ENCODE results near the gene MYADML2. TPM values are rescaled to one million over a fixed set of nuclear protein-coding genes. Genes with fewer than 3 reads are reported as not detected.

The MYADML2 gene
- total RNA-seq, 1 experiment from 2014 or later, result not detected

DNA sequence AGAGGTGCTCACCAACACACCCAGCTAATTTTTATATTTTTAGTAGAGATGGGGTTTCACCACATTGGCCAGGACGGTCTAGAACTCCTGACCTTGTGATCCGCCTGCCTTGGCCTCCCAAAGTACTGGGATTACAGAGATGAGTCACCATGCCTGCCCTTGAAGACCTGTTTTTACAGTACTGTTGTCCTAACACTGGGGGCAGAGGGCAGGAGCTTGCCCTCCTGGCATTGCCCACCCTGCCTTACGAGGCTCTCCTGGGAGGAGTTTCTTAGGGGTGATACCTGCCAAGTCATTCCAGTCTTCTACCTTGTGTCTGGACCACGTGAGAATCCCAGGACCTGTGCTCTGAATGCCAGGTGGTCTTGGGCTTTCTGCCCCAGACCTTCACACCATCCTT, 33.1 kb upstream of the MYADML2 start:
- ChIA-PET CTCF (no interaction called here), POLR2A (ENCODE audit: unreplicated experiment) (interaction anchor here (0.7 kb wide), 1 partner anchor 9 kb away, joined by 4 read pairs; no protein-coding TSS in a partner anchor)
- intact Hi-C loops (cut with micrococcal nuclease; ENCODE audit: unreplicated experiment), result loop anchor here (1.0 to 2.0 kb wide), 4 partner anchors 23 to 67 kb away; partner anchors contain the start of genes LRRC45 and MAFG
- peaks cover 32% of the 10 kb centered on the region for H3F3A ChIP-seq (ENCODE audit: insufficient read depth, low read depth)
- no peaks in the 10 kb centered on the region for H3K9me2 ChIP-seq (ENCODE audit: insufficient read depth)
- H3K4me2 ChIP-seq, result peak overlapping the region; percentile 61
- DNase-seq, result no peak
- no peaks in the 10 kb centered on the region for H3K27me3 ChIP-seq (ENCODE audit: insufficient read depth, low read depth)
- H2AFZ ChIP-seq, result no peak overlapping the region
- H3K27ac ChIP-seq, result peak overlapping the region; percentile 86
- H3K9me3 ChIP-seq (ENCODE audit: insufficient read depth, low read depth), result no peaks in the 10 kb centered on the region
- BruUV-seq (replicated peaks), result no TSS peak
- H3K4me3 ChIP-seq, result no peak overlapping the region
- peaks cover 4% of the 10 kb centered on the region; the same call in 1 of the 2 replicates for H3K79me2 ChIP-seq (ENCODE audit: low read depth)
- 0 out of 2 replicates have a peak, but pooled peaks cover 5% of the 10 kb centered on the region for H4K20me1 ChIP-seq (ENCODE audit: insufficient read depth)
- H3K4me1 ChIP-seq (replicated peaks; ENCODE audit: insufficient read depth), result peaks cover 33% of the 10 kb centered on the region
- no peaks in the 10 kb centered on the region for H3K36me3 ChIP-seq (ENCODE audit: low read depth)
- TF ChIP-seq EZH2 (IDR thresholded peaks at IDR 0.05; ENCODE audit: low read depth), result no peak
- TF ChIP-seq, protein P1, sequence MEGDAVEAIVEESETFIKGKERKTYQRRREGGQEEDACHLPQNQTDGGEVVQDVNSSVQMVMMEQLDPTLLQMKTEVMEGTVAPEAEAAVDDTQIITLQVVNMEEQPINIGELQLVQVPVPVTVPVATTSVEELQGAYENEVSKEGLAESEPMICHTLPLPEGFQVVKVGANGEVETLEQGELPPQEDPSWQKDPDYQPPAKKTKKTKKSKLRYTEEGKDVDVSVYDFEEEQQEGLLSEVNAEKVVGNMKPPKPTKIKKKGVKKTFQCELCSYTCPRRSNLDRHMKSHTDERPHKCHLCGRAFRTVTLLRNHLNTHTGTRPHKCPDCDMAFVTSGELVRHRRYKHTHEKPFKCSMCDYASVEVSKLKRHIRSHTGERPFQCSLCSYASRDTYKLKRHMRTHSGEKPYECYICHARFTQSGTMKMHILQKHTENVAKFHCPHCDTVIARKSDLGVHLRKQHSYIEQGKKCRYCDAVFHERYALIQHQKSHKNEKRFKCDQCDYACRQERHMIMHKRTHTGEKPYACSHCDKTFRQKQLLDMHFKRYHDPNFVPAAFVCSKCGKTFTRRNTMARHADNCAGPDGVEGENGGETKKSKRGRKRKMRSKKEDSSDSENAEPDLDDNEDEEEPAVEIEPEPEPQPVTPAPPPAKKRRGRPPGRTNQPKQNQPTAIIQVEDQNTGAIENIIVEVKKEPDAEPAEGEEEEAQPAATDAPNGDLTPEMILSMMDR (conservative IDR thresholded peaks at IDR 0.05), result no peak

DNA sequence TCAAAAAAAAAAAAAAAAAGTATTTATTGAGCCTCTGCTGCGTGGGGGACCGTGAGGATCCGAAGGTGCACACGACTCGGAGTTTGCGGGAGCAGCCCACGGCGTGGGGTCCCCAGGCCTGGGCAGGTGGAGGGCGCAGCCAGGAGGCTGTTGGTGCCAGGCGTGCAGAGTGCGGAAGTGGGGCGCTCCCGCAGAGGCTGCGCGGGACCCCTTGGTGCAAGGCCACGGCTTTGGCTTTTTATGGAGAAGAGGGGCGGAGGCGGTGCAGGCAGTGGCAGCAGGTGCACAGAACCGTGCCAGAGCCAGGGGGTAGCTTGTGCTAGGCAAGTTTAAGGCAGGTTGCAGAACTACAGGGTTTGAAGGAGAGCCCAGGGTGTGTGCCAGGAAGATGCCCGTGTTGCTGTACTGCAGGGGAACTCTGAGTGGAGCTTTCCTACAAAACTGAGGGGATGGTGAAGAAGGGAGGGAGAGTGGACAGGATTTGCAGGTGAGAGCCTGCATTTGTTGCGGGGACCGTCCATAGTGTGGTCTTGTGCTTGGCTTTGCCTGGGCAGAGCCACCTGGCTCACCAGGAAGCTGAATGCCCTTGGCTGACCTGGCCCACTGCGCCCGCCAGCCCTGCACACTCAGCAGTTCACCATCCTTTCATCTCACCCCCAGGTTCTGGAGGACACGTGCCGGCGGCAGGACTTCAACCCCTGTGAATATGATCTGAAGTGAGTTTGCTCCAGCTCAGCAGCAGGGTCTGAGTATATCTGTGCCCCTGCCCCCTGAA, 31.7 kb upstream of the MYADML2 start:
- H3K27me3 ChIP-seq (ENCODE audit: insufficient read depth, low read depth), result no peaks in the 10 kb centered on the region
- H3F3A ChIP-seq (ENCODE audit: insufficient read depth, low read depth), result peaks cover 32% of the 10 kb centered on the region
- CTCF ChIA-PET, result interaction anchor here (0.7 to 0.8 kb wide), 2 partner anchors 10 to 53 kb away, joined by 3 to 5 read pairs; no protein-coding TSS in a partner anchor
- no peaks in the 10 kb centered on the region for H3K9me3 ChIP-seq (ENCODE audit: insufficient read depth, low read depth)
- H3K27ac ChIP-seq, result no peak overlapping the region
- H3K4me3 ChIP-seq, result peak overlapping the region; percentile 62; the same call in 1 of the 2 replicates
- H3K4me2 ChIP-seq, result peak overlapping the region; percentile 63
- peaks cover 33% of the 10 kb centered on the region for H3K4me1 ChIP-seq (replicated peaks; ENCODE audit: insufficient read depth)
- TF ChIP-seq, protein P1 (conservative IDR thresholded peaks at IDR 0.05), result no peak
- no peak for TF ChIP-seq EZH2 (IDR thresholded peaks at IDR 0.05; ENCODE audit: low read depth)
- POLR2A ChIA-PET (ENCODE audit: unreplicated experiment), result no interaction called here
- no peak for DNase-seq
- no TSS peak for BruUV-seq (replicated peaks)
- peaks cover 4% of the 10 kb centered on the region; the same call in 1 of the 2 replicates for H3K79me2 ChIP-seq (ENCODE audit: low read depth)
- 0 out of 2 replicates have a peak, but pooled peaks cover 5% of the 10 kb centered on the region for H4K20me1 ChIP-seq (ENCODE audit: insufficient read depth)
- H3K36me3 ChIP-seq (ENCODE audit: low read depth), result no peaks in the 10 kb centered on the region
- H3K9me2 ChIP-seq (ENCODE audit: insufficient read depth), result no peaks in the 10 kb centered on the region
- no peak overlapping the region for H2AFZ ChIP-seq
- intact Hi-C loops (cut with micrococcal nuclease; ENCODE audit: unreplicated experiment), result no loop called here

DNA sequence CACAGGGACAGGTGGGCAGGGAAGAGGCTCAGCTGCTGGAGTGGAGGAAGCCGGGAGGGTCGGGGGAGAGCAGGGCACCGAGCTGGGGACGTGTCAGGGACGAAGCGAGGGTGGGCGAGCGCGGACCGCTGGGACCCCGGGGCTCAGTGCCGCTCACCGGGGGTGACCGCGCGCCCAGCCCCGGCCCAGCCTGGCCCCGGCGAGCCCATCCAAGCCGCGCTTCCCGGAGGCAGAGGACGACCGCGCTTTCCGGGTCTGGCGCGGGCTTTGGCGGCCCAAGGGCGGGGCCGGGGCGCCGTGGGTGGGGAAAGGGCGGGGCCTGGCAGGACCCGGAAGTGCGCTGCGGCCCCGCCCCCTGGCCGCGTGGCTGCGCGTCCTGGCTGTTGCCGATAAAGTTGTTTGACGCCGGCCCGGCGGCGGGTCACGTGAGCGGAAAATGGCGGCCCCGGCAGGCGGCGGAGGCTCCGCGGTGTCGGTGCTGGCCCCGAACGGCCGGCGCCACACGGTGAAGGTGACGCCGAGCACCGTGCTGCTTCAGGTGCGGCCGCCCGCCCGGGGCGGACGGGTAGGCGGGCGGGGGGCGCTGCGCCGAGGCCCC, 30.3 kb upstream of the MYADML2 start, which contains the start of gene ASPSCR1:
Gene ASPSCR1, plus strand, starts transcription at position 419 of the 598 bp plus-strand sequence. Its CDS starts 18 bp downstream, at position 437.
- no peak for TF ChIP-seq EZH2 (IDR thresholded peaks at IDR 0.05; ENCODE audit: low read depth)
- TF ChIP-seq, protein P1 (conservative IDR thresholded peaks at IDR 0.05), result no peak
- H3K4me3 ChIP-seq, result peak within 1 kb of the TSS; percentile 62
- no peaks in the 10 kb centered on the region for H3K9me3 ChIP-seq (ENCODE audit: insufficient read depth, low read depth)
- peak within 1 kb of the TSS; percentile 87 for H2AFZ ChIP-seq
- H3K4me1 ChIP-seq (replicated peaks; ENCODE audit: insufficient read depth), result peaks cover 28% of the 10 kb centered on the region
- intact Hi-C loops (cut with micrococcal nuclease; ENCODE audit: unreplicated experiment), result no loop called here
- ChIA-PET POLR2A (ENCODE audit: unreplicated experiment) (no interaction called here), CTCF (no interaction called here)
- 0 out of 2 replicates have a peak, but pooled peaks cover 5% of the 10 kb centered on the region for H4K20me1 ChIP-seq (ENCODE audit: insufficient read depth)
- H3K9me2 ChIP-seq (ENCODE audit: insufficient read depth), result no peaks in the 10 kb centered on the region
- BruUV-seq (replicated peaks), result no TSS peak
- no peaks in the 10 kb centered on the region for H3K36me3 ChIP-seq (ENCODE audit: low read depth)
- no peaks in the 10 kb centered on the region for H3K27me3 ChIP-seq (ENCODE audit: insufficient read depth, low read depth)
- H3K79me2 ChIP-seq (ENCODE audit: low read depth), result peaks cover 4% of the 10 kb centered on the region; the same call in 1 of the 2 replicates
- H3K27ac ChIP-seq, result peak within 1 kb of the TSS; percentile 57; the same call in 1 of the 2 replicates
- peak within 1 kb of the TSS; percentile 96 for H3K4me2 ChIP-seq
- peaks cover 32% of the 10 kb centered on the region for H3F3A ChIP-seq (ENCODE audit: insufficient read depth, low read depth)
- DNase-seq, result peak; percentile 49 to 92

All from PC-9 (cell line).